Mesenchymal stem cell (in vitro differentiated cells and primary cell): ENCODE results near the gene TAAR5.

Experiments
- DNase-seq: peaks from one replicate; pipeline ENCODE4 v3.0.0-alpha.2; 2013
- H2AFZ ChIP-seq: one replicate; pipeline ENCODE4 v1.6.1; 2013; ENCODE audit warnings: low read depth, mild to moderate bottlenecking, control low read depth, inconsistent platforms, low read length, moderate library complexity
- H2AK5ac ChIP-seq: 2 replicates; pipeline ENCODE4 v1.6.1; 2013; ENCODE audit warnings: low read length, moderate library complexity, mild to moderate bottlenecking, inconsistent platforms; ENCODE audit not compliant: severe bottlenecking
- H2BK120ac ChIP-seq: one replicate; pipeline ENCODE4 v1.6.1; 2013; ENCODE audit warnings: low read depth, mild to moderate bottlenecking, inconsistent platforms, low read length, moderate library complexity
- H2BK12ac ChIP-seq, 2 experiments: one replicate each; pipeline ENCODE4 v1.6.1; 2013; ENCODE audit warnings: inconsistent platforms in 2 of 2, low read length in 2 of 2, mild to moderate bottlenecking in 2 of 2, moderate library complexity in 2 of 2, control low read depth in 1 of 2
- H2BK15ac ChIP-seq: one replicate; pipeline ENCODE4 v1.6.1; 2013; ENCODE audit warnings: mild to moderate bottlenecking, low read depth, inconsistent platforms; ENCODE audit not compliant: poor library complexity, severe bottlenecking
- H2BK5ac ChIP-seq: 2 replicates; pipeline ENCODE4 v1.6.1; 2013; ENCODE audit warnings: low read depth, mild to moderate bottlenecking, low read length, control low read depth, inconsistent platforms; ENCODE audit not compliant: poor library complexity, severe bottlenecking
- H3K14ac ChIP-seq, 2 experiments: one replicate each; pipeline ENCODE4 v1.6.1; 2013; ENCODE audit warnings: inconsistent platforms in 2 of 2, low read length in 2 of 2, control low read depth in 1 of 2, mild to moderate bottlenecking in 1 of 2, moderate library complexity in 1 of 2
- H3K18ac ChIP-seq, 2 experiments: one replicate each; pipeline ENCODE4 v1.6.1; 2013; ENCODE audit warnings: inconsistent platforms in 2 of 2, low read length in 2 of 2, control low read depth in 1 of 2, low read depth in 1 of 2, mild to moderate bottlenecking in 1 of 2
- H3K23ac ChIP-seq, 2 experiments: one replicate each; pipeline ENCODE4 v1.6.1; 2013; ENCODE audit warnings: inconsistent platforms in 2 of 2, low read length in 2 of 2, mild to moderate bottlenecking in 2 of 2, moderate library complexity in 2 of 2, control low read depth in 1 of 2
- H3K27ac ChIP-seq: 2 replicates; pipeline ENCODE4 v1.5.1; 2013; ENCODE audit warnings: mild to moderate bottlenecking, moderate library complexity, low read length, control low read depth, inconsistent platforms; ENCODE audit not compliant: poor library complexity, severe bottlenecking
- H3K27me3 ChIP-seq, 2 experiments: 2 replicates each; pipeline versions ENCODE4 v1.6.1 to v1.7.0; 2013; ENCODE audit warnings: low read length in 2 of 2, mild to moderate bottlenecking in 2 of 2, moderate library complexity in 2 of 2, control low read depth in 1 of 2, inconsistent platforms in 1 of 2; ENCODE audit not compliant: control insufficient read depth in 1 of 2, insufficient read depth in 1 of 2
- H3K36me3 ChIP-seq, 2 experiments: 2 replicates each; pipeline versions ENCODE4 v1.6.1 to v1.7.0; 2013; ENCODE audit warnings: low read length in 2 of 2, control low read depth in 1 of 2, inconsistent platforms in 1 of 2, low read depth in 1 of 2, mild to moderate bottlenecking in 1 of 2; ENCODE audit not compliant: insufficient read depth in 2 of 2, control insufficient read depth in 1 of 2
- H3K4ac ChIP-seq, 2 experiments: one replicate each; pipeline ENCODE4 v1.6.1; 2013; ENCODE audit warnings: inconsistent platforms in 2 of 2, low read length in 2 of 2, mild to moderate bottlenecking in 2 of 2, moderate library complexity in 2 of 2, control low read depth in 1 of 2, low read depth in 1 of 2
- H3K4me1 ChIP-seq: 2 replicates; pipeline ENCODE4 v1.6.1; 2013; ENCODE audit warnings: low read depth, low read length, control low read depth; ENCODE audit not compliant: control insufficient read depth, insufficient read depth
- H3K4me2 ChIP-seq: 2 replicates; pipeline ENCODE4 v1.6.1; 2013; ENCODE audit warnings: low read length, mild to moderate bottlenecking, inconsistent platforms; ENCODE audit not compliant: poor library complexity, severe bottlenecking
- H3K4me3 ChIP-seq, 2 experiments: 2 replicates each; pipeline versions ENCODE4 v1.5.1 to v1.7.0; 2013; ENCODE audit warnings: low read length in 2 of 2, mild to moderate bottlenecking in 2 of 2, control low read depth in 1 of 2, low read depth in 1 of 2; ENCODE audit not compliant: insufficient read depth in 1 of 2
- H3K79me1 ChIP-seq: replicated peaks from 2 replicates; pipeline ENCODE4 v1.6.1; 2013; ENCODE audit warnings: mild to moderate bottlenecking, control low read depth, low read length, inconsistent platforms; ENCODE audit not compliant: poor library complexity, severe bottlenecking
- H3K9ac ChIP-seq: 2 replicates; pipeline ENCODE4 v1.7.0; 2013; ENCODE audit warnings: mild to moderate bottlenecking, low read length, moderate library complexity
- H3K9me3 ChIP-seq: 2 replicates; pipeline ENCODE4 v1.7.0; 2013; ENCODE audit warnings: mild to moderate bottlenecking, low read length; ENCODE audit not compliant: control insufficient read depth
- H4K8ac ChIP-seq: one replicate; pipeline ENCODE4 v1.6.1; 2013; ENCODE audit warnings: inconsistent platforms, mild to moderate bottlenecking, low read length, moderate library complexity
- H4K91ac ChIP-seq: one replicate; pipeline ENCODE4 v1.6.1; 2013; ENCODE audit warnings: mild to moderate bottlenecking, low read length, inconsistent platforms
- WGBS: methylation state at CpG from one replicate; pipeline ENCODE4 v1.1.7; 2013; ENCODE audit warnings: mixed read lengths; 5-methylcytosine and 5-hydroxymethylcytosine counted together

The TAAR5 gene

GRCh38 chr6:132596201-132596600 is 6.7 kb upstream of the TAAR5 start:
- Histone ChIP-seq H3K4me1 (no peaks in the 10 kb centered on the region), H3K9ac (no peak overlapping the region), H4K91ac (no peak overlapping the region), H3K4ac (no peak overlapping the region), H4K8ac (no peak overlapping the region), H3K23ac (no peak overlapping the region), H3K18ac (no peak overlapping the region), H3K27me3 (no peaks in the 10 kb centered on the region), H2BK120ac (no peak overlapping the region), H3K27ac (no peak overlapping the region), H2BK5ac (no peak overlapping the region), H2BK15ac (no peak overlapping the region), H2BK12ac (no peak overlapping the region), H3K14ac (no peak overlapping the region), H2AFZ (no peak overlapping the region), H3K79me1 (no peaks in the 10 kb centered on the region), H2AK5ac (no peak overlapping the region), H3K36me3 (no peaks in the 10 kb centered on the region), H3K4me3 (no peak overlapping the region), H3K9me3 (no peaks in the 10 kb centered on the region), H3K4me2 (no peak overlapping the region)
- WGBS = 87% methylated on average over 3 of the region's 6 CpGs
- no peak for DNase-seq

GRCh38 chr6:132592855-132593254 is 3.3 kb upstream of the TAAR5 start:
- no peak overlapping the region for H3K23ac ChIP-seq
- H2BK5ac ChIP-seq = no peak overlapping the region
- H3K36me3 ChIP-seq = no peaks in the 10 kb centered on the region
- H3K9me3 ChIP-seq = no peaks in the 10 kb centered on the region
- H2BK15ac ChIP-seq = no peak overlapping the region
- H4K8ac ChIP-seq = no peak overlapping the region
- no peak overlapping the region for H3K4me3 ChIP-seq
- H3K27ac ChIP-seq = no peak overlapping the region
- no peak overlapping the region for H4K91ac ChIP-seq
- no peak overlapping the region for H2BK120ac ChIP-seq
- peaks cover 0 to 7% of the 10 kb centered on the region in 2 experiments for H3K27me3 ChIP-seq
- no peak overlapping the region for H2AFZ ChIP-seq
- no peak overlapping the region for H3K4me2 ChIP-seq
- no peak overlapping the region for H2AK5ac ChIP-seq
- no peak overlapping the region for H3K18ac ChIP-seq
- no peak overlapping the region for H3K4ac ChIP-seq
- no peak overlapping the region for H3K9ac ChIP-seq
- H3K4me1 ChIP-seq = no peaks in the 10 kb centered on the region
- H3K14ac ChIP-seq = no peak overlapping the region
- H2BK12ac ChIP-seq = no peak overlapping the region
- no peaks in the 10 kb centered on the region for H3K79me1 ChIP-seq
- no peak for DNase-seq
- 98% methylated on average over 2 of the region's 2 CpGs for WGBS

GRCh38 chr6:132590362-132590761 is 821 bp upstream of the TAAR5 start:
- H4K8ac ChIP-seq = no peak overlapping the region
- no peak overlapping the region for H2BK15ac ChIP-seq
- no peak overlapping the region for H3K18ac ChIP-seq
- no peaks in the 10 kb centered on the region for H3K9me3 ChIP-seq
- WGBS = no CpG with 5 or more reads among the region's 1 CpG
- no peak for DNase-seq
- H3K23ac ChIP-seq = no peak overlapping the region
- H3K4me1 ChIP-seq = no peaks in the 10 kb centered on the region
- no peak overlapping the region for H3K14ac ChIP-seq
- no peak overlapping the region for H2AK5ac ChIP-seq
- no peak overlapping the region for H2BK5ac ChIP-seq
- H2BK12ac ChIP-seq = no peak overlapping the region
- H2AFZ ChIP-seq = no peak overlapping the region
- H3K9ac ChIP-seq = no peak overlapping the region
- peaks cover 0 to 7% of the 10 kb centered on the region in 2 experiments for H3K27me3 ChIP-seq
- H3K27ac ChIP-seq = no peak overlapping the region
- no peaks in the 10 kb centered on the region for H3K79me1 ChIP-seq
- no peak overlapping the region for H4K91ac ChIP-seq
- no peak overlapping the region for H2BK120ac ChIP-seq
- H3K4ac ChIP-seq = no peak overlapping the region
- no peaks in the 10 kb centered on the region for H3K36me3 ChIP-seq
- H3K4me3 ChIP-seq = no peak overlapping the region
- H3K4me2 ChIP-seq = no peak overlapping the region

- Histone ChIP-seq H4K8ac (no peak overlapping the region), H3K9me3 (no peaks in the 10 kb centered on the region), H3K4ac (no peak overlapping the region), H4K91ac (no peak overlapping the region), H2BK120ac (no peak overlapping the region), H2BK12ac (no peak overlapping the region), H3K4me1 (no peaks in the 10 kb centered on the region), H3K14ac (no peak overlapping the region), H2AFZ (no peak overlapping the region), H3K4me2 (no peak overlapping the region), H3K18ac (no peak overlapping the region), H2BK5ac (no peak overlapping the region), H3K27ac (no peak overlapping the region), H3K9ac (no peak overlapping the region), H3K23ac (no peak overlapping the region), H3K36me3 (no peaks in the 10 kb centered on the region), H2AK5ac (no peak overlapping the region), H3K79me1 (no peaks in the 10 kb centered on the region), H3K27me3 (peaks cover 14 to 18% of the 10 kb centered on the region in 2 experiments), H3K4me3 (no peak overlapping the region), H2BK15ac (no peak overlapping the region)
- WGBS = no CpG with 5 or more reads among the region's 2 CpGs
- DNase-seq = no peak
Observed at GRCh38 chr6:132587424-132587823, 2.1 kb downstream of the TAAR5 start.
